Calu3 (cell line): ENCODE results near the gene SLC23A3. TPM values are rescaled to one million over a fixed set of nuclear protein-coding genes. Genes with fewer than 3 reads are reported as not detected.

Source experiments
- BruUV-seq: library from RNA; stranded (reverse); fragments of 400-500 nt; replicated peaks from 2 replicates; lab custom pipeline; 2021; lab: Mats Ljungman, UMichigan
- CTCF ChIA-PET: fragments of 300-600 bp; sonication (Branson Sonifier 250); formaldehyde crosslinking; loops from one replicate; lab custom pipeline; 2022; ENCODE audit warnings: antibody characterized with exemption; lab: Charles Lee
- DNase-seq: peaks from one replicate; pipeline ENCODE4 v3.0.0; 2022
- H3K27ac Mint-ChIP-seq: one replicate; pipeline ENCODE4 v1.8.0; 2022; ENCODE audit warnings: mixed read lengths; ENCODE audit not compliant: unreplicated experiment
- H3K27me3 Mint-ChIP-seq: one replicate; pipeline ENCODE4 v1.8.0; 2022; ENCODE audit warnings: mixed read lengths; ENCODE audit not compliant: unreplicated experiment
- H3K36me3 Mint-ChIP-seq: one replicate; pipeline ENCODE4 v1.8.0; 2022; ENCODE audit warnings: mild to moderate bottlenecking, moderate library complexity, mixed read lengths; ENCODE audit not compliant: insufficient read depth, unreplicated experiment
- H3K4me1 Mint-ChIP-seq: one replicate; pipeline ENCODE4 v1.8.0; 2022; ENCODE audit warnings: mild to moderate bottlenecking, low read depth, mixed read lengths; ENCODE audit not compliant: unreplicated experiment
- H3K4me3 Mint-ChIP-seq: one replicate; pipeline ENCODE4 v1.8.0; 2022; ENCODE audit warnings: mild to moderate bottlenecking, low read depth, moderate library complexity, mixed read lengths; ENCODE audit not compliant: unreplicated experiment
- H3K9me3 Mint-ChIP-seq: one replicate; pipeline ENCODE4 v1.8.0; 2022; ENCODE audit warnings: low read depth, mixed read lengths; ENCODE audit not compliant: unreplicated experiment
- intact Hi-C: fragments of 100-400 bp; cut with micrococcal nuclease; formaldehyde crosslinking; loops from one replicate; pipeline ENCODE4 v1.10.0; 2022; ENCODE audit not compliant: unreplicated experiment
- total RNA-seq: library from RNA; stranded (reverse); gene quantifications from 2 replicates; pipeline ENCODE4 v1.2.3, GENCODE V29; 2022
- TF ChIP-seq, protein P1 (sequence below): fragments of 200-600 bp; IDR thresholded peaks from one replicate; pipeline ENCODE4 v1.8.0; 2022; ENCODE audit warnings: antibody characterized with exemption; ENCODE audit not compliant: unreplicated experiment

The SLC23A3 gene
- total RNA-seq, 1 experiment from 2014 or later, result 4.4 TPM

DNA sequence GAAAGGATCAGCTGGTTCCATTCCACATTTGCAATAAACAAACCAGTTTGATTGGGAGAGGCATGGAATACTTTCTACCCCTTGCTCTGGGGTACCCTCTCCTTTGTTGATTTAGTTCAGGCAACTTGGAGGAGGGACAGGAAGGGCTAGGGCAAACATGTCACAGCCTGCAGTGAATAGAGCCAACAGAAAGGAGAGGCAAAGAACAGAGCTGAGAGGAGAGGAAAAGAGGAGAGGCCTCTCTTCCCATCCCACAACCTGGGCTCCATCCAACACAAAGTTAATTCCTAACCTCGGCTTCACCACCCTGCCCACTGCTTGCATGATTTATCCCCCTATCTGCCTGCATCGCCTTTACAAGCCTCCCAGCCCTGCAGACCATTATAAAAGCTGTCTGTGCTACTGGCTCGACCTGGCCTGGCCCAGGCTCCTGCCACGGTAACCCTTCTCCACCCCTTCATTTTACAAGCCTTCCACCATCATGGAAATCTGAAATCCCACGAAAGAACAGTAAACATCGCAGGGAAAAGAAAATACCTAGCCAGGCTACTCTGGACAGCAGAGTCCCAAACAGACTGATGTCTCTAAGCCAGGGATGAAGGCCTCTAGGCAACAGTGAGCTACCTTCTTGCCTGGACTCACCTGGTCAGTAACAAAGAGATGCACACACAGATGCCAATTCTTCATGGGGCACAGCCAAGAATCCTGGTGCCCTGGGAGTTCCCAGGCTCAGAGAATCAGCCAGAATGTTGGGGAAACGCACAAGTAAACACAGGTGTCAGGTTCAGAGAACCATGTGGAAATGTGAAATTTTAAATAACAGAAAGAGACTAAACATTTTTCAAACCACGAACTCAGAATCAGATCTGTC is 52.8 kb downstream of the SLC23A3 start:
- no TSS peak for BruUV-seq
- intact Hi-C loops, result no loop called here
- H3K4me1 Mint-ChIP-seq, result peaks cover 14% of the 10 kb centered on the region
- no peaks in the 10 kb centered on the region for H3K27me3 Mint-ChIP-seq
- DNase-seq, result no peak
- no peak overlapping the region for H3K4me3 Mint-ChIP-seq
- no peaks in the 10 kb centered on the region for H3K36me3 Mint-ChIP-seq
- TF ChIP-seq, protein P1, sequence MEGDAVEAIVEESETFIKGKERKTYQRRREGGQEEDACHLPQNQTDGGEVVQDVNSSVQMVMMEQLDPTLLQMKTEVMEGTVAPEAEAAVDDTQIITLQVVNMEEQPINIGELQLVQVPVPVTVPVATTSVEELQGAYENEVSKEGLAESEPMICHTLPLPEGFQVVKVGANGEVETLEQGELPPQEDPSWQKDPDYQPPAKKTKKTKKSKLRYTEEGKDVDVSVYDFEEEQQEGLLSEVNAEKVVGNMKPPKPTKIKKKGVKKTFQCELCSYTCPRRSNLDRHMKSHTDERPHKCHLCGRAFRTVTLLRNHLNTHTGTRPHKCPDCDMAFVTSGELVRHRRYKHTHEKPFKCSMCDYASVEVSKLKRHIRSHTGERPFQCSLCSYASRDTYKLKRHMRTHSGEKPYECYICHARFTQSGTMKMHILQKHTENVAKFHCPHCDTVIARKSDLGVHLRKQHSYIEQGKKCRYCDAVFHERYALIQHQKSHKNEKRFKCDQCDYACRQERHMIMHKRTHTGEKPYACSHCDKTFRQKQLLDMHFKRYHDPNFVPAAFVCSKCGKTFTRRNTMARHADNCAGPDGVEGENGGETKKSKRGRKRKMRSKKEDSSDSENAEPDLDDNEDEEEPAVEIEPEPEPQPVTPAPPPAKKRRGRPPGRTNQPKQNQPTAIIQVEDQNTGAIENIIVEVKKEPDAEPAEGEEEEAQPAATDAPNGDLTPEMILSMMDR, result no peak
- no peaks in the 10 kb centered on the region for H3K9me3 Mint-ChIP-seq
- CTCF ChIA-PET, result interaction anchor here (3.0 to 6.9 kb wide), 2 partner anchors 58 to 88 kb away, joined by 35 to 71 read pairs; no protein-coding TSS in a partner anchor
- no peak overlapping the region for H3K27ac Mint-ChIP-seq

DNA sequence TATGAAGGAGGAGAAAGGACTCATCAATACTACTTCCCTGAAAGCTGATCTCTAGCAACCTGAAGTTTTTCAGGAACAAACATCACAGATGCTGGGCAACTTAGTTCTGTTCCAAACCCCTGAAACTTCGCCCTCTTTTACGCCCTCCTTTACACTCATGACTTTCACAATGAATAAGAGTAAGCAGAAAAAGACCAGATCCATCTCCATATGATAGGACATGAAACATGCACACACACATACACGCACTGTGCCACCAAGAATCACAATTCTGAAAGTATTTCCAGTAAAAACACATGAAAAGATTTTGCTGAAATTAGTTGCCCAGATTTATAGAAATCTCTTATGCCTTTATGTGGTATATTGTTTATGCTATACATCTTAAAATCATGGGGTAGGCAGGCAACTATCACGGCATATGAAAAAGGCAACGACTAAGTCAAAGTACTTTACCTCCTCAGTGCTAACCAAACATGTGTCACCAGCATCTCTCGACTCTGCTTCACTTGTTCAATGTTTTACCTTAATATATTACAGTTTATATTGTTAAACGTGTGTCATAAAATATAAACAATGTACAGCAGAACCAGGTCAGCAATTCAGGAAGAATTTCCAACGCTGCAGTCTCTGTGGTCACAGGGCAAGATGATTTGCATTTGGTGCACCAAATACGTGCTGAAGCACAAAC is 57.0 kb downstream of the SLC23A3 start:
- no peaks in the 10 kb centered on the region for H3K9me3 Mint-ChIP-seq
- no peaks in the 10 kb centered on the region for H3K36me3 Mint-ChIP-seq
- no peaks in the 10 kb centered on the region for H3K27me3 Mint-ChIP-seq
- H3K27ac Mint-ChIP-seq, result no peak overlapping the region
- CTCF ChIA-PET, result interaction anchor here (0.7 to 1.2 kb wide), 3 partner anchors 9 to 55 kb away, joined by 3 to 7 read pairs (median 4); no protein-coding TSS in a partner anchor
- DNase-seq, result no peak
- BruUV-seq, result no TSS peak
- TF ChIP-seq, protein P1, result no peak
- peaks cover 20% of the 10 kb centered on the region for H3K4me1 Mint-ChIP-seq
- no peak overlapping the region for H3K4me3 Mint-ChIP-seq
- intact Hi-C loops, result no loop called here

DNA sequence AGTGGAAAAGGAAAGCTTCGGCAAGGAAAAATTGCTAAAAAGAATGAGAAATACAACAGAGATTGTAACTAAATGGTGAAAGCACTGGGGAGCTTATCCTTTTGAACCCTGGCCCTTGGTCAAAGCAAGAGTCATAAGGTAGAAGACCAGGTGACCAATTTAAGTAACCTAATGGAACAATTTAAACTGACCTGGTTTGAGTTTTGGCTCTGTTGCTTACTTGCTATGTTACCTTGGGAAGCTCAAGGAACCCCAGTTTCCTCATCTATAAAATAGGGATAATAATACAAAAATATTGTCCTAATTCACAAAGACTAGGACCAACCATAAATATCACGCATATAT is 57.8 kb downstream of the SLC23A3 start:
- peaks cover 17% of the 10 kb centered on the region for H3K4me1 Mint-ChIP-seq
- no peaks in the 10 kb centered on the region for H3K9me3 Mint-ChIP-seq
- no peak overlapping the region for H3K27ac Mint-ChIP-seq
- no peaks in the 10 kb centered on the region for H3K36me3 Mint-ChIP-seq
- no peak overlapping the region for H3K4me3 Mint-ChIP-seq
- TF ChIP-seq, protein P1, result no peak
- no peak for DNase-seq
- no peaks in the 10 kb centered on the region for H3K27me3 Mint-ChIP-seq
- intact Hi-C loops, result no loop called here
- CTCF ChIA-PET, result interaction anchor here (0.7 to 1.2 kb wide), 3 partner anchors 8 to 54 kb away, joined by 3 to 7 read pairs (median 4); no protein-coding TSS in a partner anchor
- no TSS peak for BruUV-seq

Other genes with a start within 250 kb of the SLC23A3 start
- gene CDK5R2, start 210.4 kb downstream of the SLC23A3 start, total RNA-seq, result 0.59 and 0.86 TPM in 2 replicates
- gene FEV, start 184.8 kb downstream of the SLC23A3 start, total RNA-seq, result not detected in 2 replicates
- not detected in 2 replicates for gene CRYBA2, start 176.6 kb downstream of the SLC23A3 start, total RNA-seq
- gene CFAP65, start 128.5 kb downstream of the SLC23A3 start, total RNA-seq, result 0.68 and 1.3 TPM in 2 replicates
- 9.0 and 15.8 TPM in 2 replicates for gene IHH, start 109.1 kb downstream of the SLC23A3 start, total RNA-seq
- 12.1 and 12.4 TPM in 2 replicates for gene NHEJ1, start 9.2 kb downstream of the SLC23A3 start, total RNA-seq
- gene CNPPD1, start 6.9 kb upstream of the SLC23A3 start, total RNA-seq, result 40.6 and 42.9 TPM in 2 replicates
- gene RETREG2, start 8.2 kb upstream of the SLC23A3 start, total RNA-seq, result 67.9 and 69.7 TPM in 2 replicates
- 25.7 and 30.0 TPM in 2 replicates for gene ZFAND2B, start 36.8 kb upstream of the SLC23A3 start, total RNA-seq
- gene ABCB6, start 48.9 kb upstream of the SLC23A3 start, total RNA-seq, result 11.7 and 12.1 TPM in 2 replicates
- 36.6 and 42.4 TPM in 2 replicates for gene ATG9A, start 59.6 kb upstream of the SLC23A3 start, total RNA-seq
- 44.1 and 56.6 TPM in 2 replicates for gene ANKZF1, start 59.8 kb upstream of the SLC23A3 start, total RNA-seq
- 7.6 and 12.1 TPM in 2 replicates for gene GLB1L, start 75.4 kb upstream of the SLC23A3 start, total RNA-seq
- 26.7 and 27.0 TPM in 2 replicates for gene STK16, start 75.5 kb upstream of the SLC23A3 start, total RNA-seq
- not detected in 2 replicates for gene TUBA4B, start 83.2 kb upstream of the SLC23A3 start, total RNA-seq
- gene TUBA4A, start 83.9 kb upstream of the SLC23A3 start, total RNA-seq, result 68.8 and 97.9 TPM in 2 replicates
- 55.1 and 68.2 TPM in 2 replicates for gene DNAJB2, start 109.3 kb upstream of the SLC23A3 start, total RNA-seq
- gene PTPRN, start 139.4 kb upstream of the SLC23A3 start, total RNA-seq, result not detected in 2 replicates
- gene RESP18, start 162.7 kb upstream of the SLC23A3 start, total RNA-seq, result not detected in 2 replicates
- 70.3 and 75.1 TPM in 2 replicates for gene DNPEP, start 217.9 kb upstream of the SLC23A3 start, total RNA-seq
- gene DES, start 248.3 kb upstream of the SLC23A3 start, total RNA-seq, result not detected in 2 replicates